ENCODE results near the gene ATF6. TPM values are rescaled to one million over a fixed set of nuclear protein-coding genes. Genes with fewer than 3 reads are reported as not detected.

The ATF6 gene
- total and polyA plus RNA-seq, 9 of the 15 experiments (the other 6 are each of a cell fraction or from before 2014, with no cell fraction given) = 11.7 to 32.4 (median 20.4) TPM

DNA sequence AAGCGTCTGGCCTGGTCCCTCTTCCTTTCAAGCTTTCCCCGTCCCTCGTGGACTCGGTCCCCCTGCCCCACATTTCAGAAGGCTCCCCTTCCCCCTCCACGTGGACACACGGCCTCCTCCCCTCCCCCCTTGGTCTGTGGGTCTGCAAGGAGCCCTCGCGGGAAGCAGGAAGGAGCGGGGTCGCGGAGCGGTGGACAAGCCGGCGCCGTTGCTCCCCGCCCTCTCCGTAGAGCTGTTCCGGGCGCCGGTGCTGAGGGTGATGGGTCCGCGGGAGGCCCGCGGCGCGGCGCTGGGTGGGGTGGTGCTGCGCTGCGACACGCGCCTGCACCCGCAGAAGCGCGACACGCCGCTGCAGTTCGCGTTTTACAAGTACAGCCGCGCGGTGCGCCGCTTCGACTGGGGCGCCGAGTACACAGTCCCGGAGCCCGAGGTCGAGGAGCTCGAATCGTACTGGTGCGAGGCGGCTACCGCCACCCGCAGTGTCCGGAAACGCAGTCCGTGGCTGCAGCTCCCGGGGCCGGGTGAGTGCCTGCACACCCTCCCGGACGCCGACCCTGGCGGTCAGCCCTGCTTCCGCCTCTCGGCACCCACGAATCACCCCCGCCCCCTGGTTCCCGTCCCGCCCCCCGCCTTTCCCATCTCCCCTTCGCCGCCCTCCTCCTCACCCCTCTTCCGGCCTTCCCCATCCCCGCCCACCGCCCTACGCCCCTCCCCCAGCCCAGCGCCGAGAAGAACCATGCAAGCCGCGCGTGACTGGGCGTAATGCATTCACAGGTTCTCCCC lies 39.5 kb upstream of the ATF6 start (continued):
- TF ChIP-seq ZNF764 (CRISPR knock-in tag; IDR thresholded peaks at IDR 0.05; ENCODE audit: low read depth) = no peak; the same call in 1 of the 2 replicates
- TF ChIP-seq PTTG1 (tag; IDR thresholded peaks at IDR 0.05; ENCODE audit: low read depth) = no peak
- TF ChIP-seq ZNF408 (CRISPR knock-in tag; IDR thresholded peaks at IDR 0.05; ENCODE audit: low read depth) = no peak
- TF ChIP-seq MED1 (CRISPR knock-in tag; IDR thresholded peaks at IDR 0.05; ENCODE audit: borderline replicate concordance) = 0 out of 2 replicates have a peak, but pooled peaks have one; percentile 67
- TF ChIP-seq, protein P1, sequence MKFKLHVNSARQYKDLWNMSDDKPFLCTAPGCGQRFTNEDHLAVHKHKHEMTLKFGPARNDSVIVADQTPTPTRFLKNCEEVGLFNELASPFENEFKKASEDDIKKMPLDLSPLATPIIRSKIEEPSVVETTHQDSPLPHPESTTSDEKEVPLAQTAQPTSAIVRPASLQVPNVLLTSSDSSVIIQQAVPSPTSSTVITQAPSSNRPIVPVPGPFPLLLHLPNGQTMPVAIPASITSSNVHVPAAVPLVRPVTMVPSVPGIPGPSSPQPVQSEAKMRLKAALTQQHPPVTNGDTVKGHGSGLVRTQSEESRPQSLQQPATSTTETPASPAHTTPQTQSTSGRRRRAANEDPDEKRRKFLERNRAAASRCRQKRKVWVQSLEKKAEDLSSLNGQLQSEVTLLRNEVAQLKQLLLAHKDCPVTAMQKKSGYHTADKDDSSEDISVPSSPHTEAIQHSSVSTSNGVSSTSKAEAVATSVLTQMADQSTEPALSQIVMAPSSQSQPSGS (CRISPR knock-in tag; IDR thresholded peaks at IDR 0.05) = no peak
- TF ChIP-seq, protein P2, sequence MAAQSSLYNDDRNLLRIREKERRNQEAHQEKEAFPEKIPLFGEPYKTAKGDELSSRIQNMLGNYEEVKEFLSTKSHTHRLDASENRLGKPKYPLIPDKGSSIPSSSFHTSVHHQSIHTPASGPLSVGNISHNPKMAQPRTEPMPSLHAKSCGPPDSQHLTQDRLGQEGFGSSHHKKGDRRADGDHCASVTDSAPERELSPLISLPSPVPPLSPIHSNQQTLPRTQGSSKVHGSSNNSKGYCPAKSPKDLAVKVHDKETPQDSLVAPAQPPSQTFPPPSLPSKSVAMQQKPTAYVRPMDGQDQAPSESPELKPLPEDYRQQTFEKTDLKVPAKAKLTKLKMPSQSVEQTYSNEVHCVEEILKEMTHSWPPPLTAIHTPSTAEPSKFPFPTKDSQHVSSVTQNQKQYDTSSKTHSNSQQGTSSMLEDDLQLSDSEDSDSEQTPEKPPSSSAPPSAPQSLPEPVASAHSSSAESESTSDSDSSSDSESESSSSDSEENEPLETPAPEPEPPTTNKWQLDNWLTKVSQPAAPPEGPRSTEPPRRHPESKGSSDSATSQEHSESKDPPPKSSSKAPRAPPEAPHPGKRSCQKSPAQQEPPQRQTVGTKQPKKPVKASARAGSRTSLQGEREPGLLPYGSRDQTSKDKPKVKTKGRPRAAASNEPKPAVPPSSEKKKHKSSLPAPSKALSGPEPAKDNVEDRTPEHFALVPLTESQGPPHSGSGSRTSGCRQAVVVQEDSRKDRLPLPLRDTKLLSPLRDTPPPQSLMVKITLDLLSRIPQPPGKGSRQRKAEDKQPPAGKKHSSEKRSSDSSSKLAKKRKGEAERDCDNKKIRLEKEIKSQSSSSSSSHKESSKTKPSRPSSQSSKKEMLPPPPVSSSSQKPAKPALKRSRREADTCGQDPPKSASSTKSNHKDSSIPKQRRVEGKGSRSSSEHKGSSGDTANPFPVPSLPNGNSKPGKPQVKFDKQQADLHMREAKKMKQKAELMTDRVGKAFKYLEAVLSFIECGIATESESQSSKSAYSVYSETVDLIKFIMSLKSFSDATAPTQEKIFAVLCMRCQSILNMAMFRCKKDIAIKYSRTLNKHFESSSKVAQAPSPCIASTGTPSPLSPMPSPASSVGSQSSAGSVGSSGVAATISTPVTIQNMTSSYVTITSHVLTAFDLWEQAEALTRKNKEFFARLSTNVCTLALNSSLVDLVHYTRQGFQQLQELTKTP (IDR thresholded peaks at IDR 0.05; ENCODE audit: low read depth in 1 of 2, partially characterized antibody in 2 of 2) = no peak
- TF ChIP-seq, protein P3, sequence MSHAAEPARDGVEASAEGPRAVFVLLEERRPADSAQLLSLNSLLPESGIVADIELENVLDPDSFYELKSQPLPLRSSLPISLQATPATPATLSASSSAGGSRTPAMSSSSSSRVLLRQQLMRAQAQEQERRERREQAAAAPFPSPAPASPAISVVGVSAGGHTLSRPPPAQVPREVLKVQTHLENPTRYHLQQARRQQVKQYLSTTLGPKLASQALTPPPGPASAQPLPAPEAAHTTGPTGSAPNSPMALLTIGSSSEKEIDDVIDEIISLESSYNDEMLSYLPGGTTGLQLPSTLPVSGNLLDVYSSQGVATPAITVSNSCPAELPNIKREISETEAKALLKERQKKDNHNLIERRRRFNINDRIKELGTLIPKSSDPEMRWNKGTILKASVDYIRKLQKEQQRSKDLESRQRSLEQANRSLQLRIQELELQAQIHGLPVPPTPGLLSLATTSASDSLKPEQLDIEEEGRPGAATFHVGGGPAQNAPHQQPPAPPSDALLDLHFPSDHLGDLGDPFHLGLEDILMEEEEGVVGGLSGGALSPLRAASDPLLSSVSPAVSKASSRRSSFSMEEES (CRISPR knock-in tag; IDR thresholded peaks at IDR 0.05) = no peak
- TF ChIP-seq RBM14 (IDR thresholded peaks at IDR 0.05; ENCODE audit: borderline replicate concordance, insufficient read depth, low read depth, low read length) = no peak
- no peak for TF ChIP-seq TRIM24 (IDR thresholded peaks at IDR 0.05)
- TF ChIP-seq, protein P4, sequence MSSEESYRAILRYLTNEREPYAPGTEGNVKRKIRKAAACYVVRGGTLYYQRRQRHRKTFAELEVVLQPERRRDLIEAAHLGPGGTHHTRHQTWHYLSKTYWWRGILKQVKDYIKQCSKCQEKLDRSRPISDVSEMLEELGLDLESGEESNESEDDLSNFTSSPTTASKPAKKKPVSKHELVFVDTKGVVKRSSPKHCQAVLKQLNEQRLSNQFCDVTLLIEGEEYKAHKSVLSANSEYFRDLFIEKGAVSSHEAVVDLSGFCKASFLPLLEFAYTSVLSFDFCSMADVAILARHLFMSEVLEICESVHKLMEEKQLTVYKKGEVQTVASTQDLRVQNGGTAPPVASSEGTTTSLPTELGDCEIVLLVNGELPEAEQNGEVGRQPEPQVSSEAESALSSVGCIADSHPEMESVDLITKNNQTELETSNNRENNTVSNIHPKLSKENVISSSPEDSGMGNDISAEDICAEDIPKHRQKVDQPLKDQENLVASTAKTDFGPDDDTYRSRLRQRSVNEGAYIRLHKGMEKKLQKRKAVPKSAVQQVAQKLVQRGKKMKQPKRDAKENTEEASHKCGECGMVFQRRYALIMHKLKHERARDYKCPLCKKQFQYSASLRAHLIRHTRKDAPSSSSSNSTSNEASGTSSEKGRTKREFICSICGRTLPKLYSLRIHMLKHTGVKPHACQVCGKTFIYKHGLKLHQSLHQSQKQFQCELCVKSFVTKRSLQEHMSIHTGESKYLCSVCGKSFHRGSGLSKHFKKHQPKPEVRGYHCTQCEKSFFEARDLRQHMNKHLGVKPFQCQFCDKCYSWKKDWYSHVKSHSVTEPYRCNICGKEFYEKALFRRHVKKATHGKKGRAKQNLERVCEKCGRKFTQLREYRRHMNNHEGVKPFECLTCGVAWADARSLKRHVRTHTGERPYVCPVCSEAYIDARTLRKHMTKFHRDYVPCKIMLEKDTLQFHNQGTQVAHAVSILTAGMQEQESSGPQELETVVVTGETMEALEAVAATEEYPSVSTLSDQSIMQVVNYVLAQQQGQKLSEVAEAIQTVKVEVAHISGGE (CRISPR knock-in tag; IDR thresholded peaks at IDR 0.05) = peak in 2 of 3 experiments; percentile 73 to 92; a peak in 4 of 6 replicates
- TF ChIP-seq GABPB2 (CRISPR knock-in tag; conservative IDR thresholded peaks at IDR 0.05) = no peak
- peak; percentile 49; the same call in 1 of the 2 replicates for TF ChIP-seq GMEB1 (CRISPR knock-in tag; IDR thresholded peaks at IDR 0.05)
- no peak for TF ChIP-seq TRIM28 (IDR thresholded peaks at IDR 0.05)
